OCI-LY7 (cell line): ENCODE results near the gene VWA8. TPM values are rescaled to one million over a fixed set of nuclear protein-coding genes. Genes with fewer than 3 reads are reported as not detected.

Experiments used
- BruUV-seq: library from RNA; stranded (reverse); fragments of 400-500 nt; replicated peaks from 2 replicates; lab custom pipeline; 2021; lab: Mats Ljungman, UMichigan
- CTCF ChIA-PET: fragments of 300-600 bp; sonication (Branson Sonifier 250); formaldehyde crosslinking; loops from one replicate; lab custom pipeline; 2022; ENCODE audit warnings: antibody characterized with exemption; ENCODE audit not compliant: unreplicated experiment; lab: Charles Lee
- POLR2A ChIA-PET: fragments of 300-600 bp; sonication (Branson Sonifier 250); formaldehyde crosslinking; loops from one replicate; lab custom pipeline; 2022; ENCODE audit warnings: antibody characterized with exemption; lab: Charles Lee
- DNase-seq: peaks from one replicate; pipeline ENCODE4 v3.0.0-alpha.2; 2015; ENCODE audit warnings: low spot score
- H2AFZ ChIP-seq: fragments of 200-600 bp; sonication (generic), shearing (Covaris generic); 2 replicates; pipeline ENCODE4 v1.6.1; 2014; ENCODE audit warnings: mild to moderate bottlenecking, antibody characterized with exemption, low read length, moderate library complexity
- H3K27ac ChIP-seq: fragments of 200-600 bp; sonication (generic); 2 replicates; pipeline ENCODE4 v1.5.1; 2014; ENCODE audit warnings: mixed run types, low read depth, mild to moderate bottlenecking, moderate library complexity, low read length, inconsistent platforms; ENCODE audit not compliant: poor library complexity, severe bottlenecking
- H3K36me3 ChIP-seq: fragments of 200-600 bp; sonication (generic); 2 replicates; pipeline ENCODE4 v1.6.1; 2014; ENCODE audit warnings: mild to moderate bottlenecking, antibody characterized with exemption, low read length, moderate library complexity, mixed read lengths; ENCODE audit not compliant: insufficient read depth
- H3K4me1 ChIP-seq: fragments of 200-600 bp; sonication (generic); 2 replicates; pipeline ENCODE4 v1.5.1; 2014; ENCODE audit warnings: mild to moderate bottlenecking, low read length; ENCODE audit not compliant: insufficient read depth, poor library complexity, severe bottlenecking
- H3K4me2 ChIP-seq: fragments of 200-600 bp; sonication (generic); 2 replicates; pipeline ENCODE4 v1.6.1; 2014; ENCODE audit warnings: mild to moderate bottlenecking, low read length
- H3K4me3 ChIP-seq: fragments of 200-600 bp; sonication (generic); 2 replicates; pipeline ENCODE4 v1.5.1; 2014; ENCODE audit warnings: mild to moderate bottlenecking, low read depth, low read length; ENCODE audit not compliant: poor library complexity, severe bottlenecking
- H3K79me2 ChIP-seq: fragments of 200-600 bp; sonication (generic); 2 replicates; pipeline ENCODE4 v1.6.1; 2016; ENCODE audit warnings: low read depth, mild to moderate bottlenecking, low read length, moderate library complexity, mixed read lengths; ENCODE audit not compliant: insufficient read depth
- H3K9me2 ChIP-seq: fragments of 200-600 bp; sonication (generic); 2 replicates; pipeline ENCODE4 v1.6.1; 2016; ENCODE audit warnings: mild to moderate bottlenecking, low read length, mixed read lengths; ENCODE audit not compliant: insufficient read depth
- H3K9me3 ChIP-seq: fragments of 200-600 bp; sonication (generic); 2 replicates; pipeline ENCODE4 v1.6.1; 2014; ENCODE audit warnings: mild to moderate bottlenecking, mixed run types, low read length, mixed read lengths
- H4K20me1 ChIP-seq: fragments of 200-600 bp; sonication (generic); 2 replicates; pipeline ENCODE4 v1.6.1; 2014; ENCODE audit warnings: mild to moderate bottlenecking, antibody characterized with exemption, low read length, moderate library complexity, mixed read lengths; ENCODE audit not compliant: insufficient read depth
- EZH2phosphoT487 ChIP-seq: fragments of 200-600 bp; sonication (generic); IDR thresholded peaks from 2 replicates; pipeline ENCODE4 v1.6.1; 2018; ENCODE audit warnings: low read depth, borderline replicate concordance, mild to moderate bottlenecking, mixed run types, antibody characterized with exemption, low read length, moderate library complexity, mixed read lengths
- intact Hi-C: fragments of 100-400 bp; cut with micrococcal nuclease; formaldehyde crosslinking; loops from one replicate; pipeline ENCODE4 v1.10.0; 2022; ENCODE audit not compliant: unreplicated experiment
- total RNA-seq, 2 experiments: library from RNA; depleted of rRNA in 1 of 2; stranded (reverse); fragments of >200 nt in 1 of 2; shearing (Covaris generic) in 1 of 2; gene quantifications; 2 replicates each; pipeline ENCODE4 v1.2.3, GENCODE V29; 2014 to 2022
- TF ChIP-seq, protein P1 (sequence below): fragments of 200-600 bp; sonication (generic); conservative IDR thresholded peaks from 2 replicates; pipeline ENCODE4 v1.5.1; 2014; ENCODE audit warnings: mild to moderate bottlenecking, antibody characterized with exemption, low read length, moderate library complexity, mixed read lengths

VWA8 gene
- total RNA-seq, 2 experiments from 2014 or later = 26.4 to 31.5 TPM

DNA sequence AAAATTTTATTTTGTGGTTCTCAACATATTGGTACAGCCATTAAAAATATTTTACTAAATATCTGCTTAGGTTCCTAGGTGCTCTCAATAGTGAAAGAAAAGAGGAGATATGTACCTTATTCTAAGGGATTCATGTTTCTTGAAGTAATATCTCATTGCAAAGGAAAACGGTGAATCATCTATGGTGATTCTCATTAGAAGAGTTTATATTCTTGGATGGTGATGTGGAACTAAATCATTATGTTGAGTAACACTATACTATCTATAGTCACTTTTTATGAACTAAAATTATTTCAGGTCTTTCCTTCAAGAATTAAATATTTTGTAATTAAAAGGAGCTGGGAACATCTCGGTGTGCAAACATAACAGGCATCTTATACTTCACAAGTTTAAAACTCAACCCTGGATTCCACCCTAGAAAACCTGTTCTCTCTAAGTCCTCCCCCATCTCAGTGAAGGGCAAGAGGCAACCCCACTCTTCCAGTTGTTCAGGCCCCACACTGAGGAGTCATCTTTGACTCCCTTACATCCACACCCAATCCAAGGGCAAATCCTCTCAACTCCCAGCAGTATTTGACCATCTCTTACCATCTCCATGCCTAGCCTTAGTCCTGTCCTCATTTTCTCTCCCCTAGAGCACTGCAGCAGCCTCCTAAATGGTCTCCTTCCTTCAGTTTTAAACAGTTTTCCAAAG lies 363.4 kb downstream of the VWA8 start:
- Histone ChIP-seq H3K9me3 (no peaks in the 10 kb centered on the region), H3K4me3 (no peak overlapping the region), H3K36me3 (peaks cover 25% of the 10 kb centered on the region), H2AFZ (no peak overlapping the region), H3K4me2 (no peak overlapping the region), H3K4me1 (peaks cover 13% of the 10 kb centered on the region), H4K20me1 (no peaks in the 10 kb centered on the region), H3K27ac (no peak overlapping the region), H3K79me2 (no peaks in the 10 kb centered on the region), H3K9me2 (no peaks in the 10 kb centered on the region)
- no peak for DNase-seq
- POLR2A ChIA-PET = interaction anchor here (0.7 kb wide), 1 partner anchor 23 kb away, joined by 3 read pairs; no protein-coding TSS in a partner anchor
- TF ChIP-seq, protein P1, sequence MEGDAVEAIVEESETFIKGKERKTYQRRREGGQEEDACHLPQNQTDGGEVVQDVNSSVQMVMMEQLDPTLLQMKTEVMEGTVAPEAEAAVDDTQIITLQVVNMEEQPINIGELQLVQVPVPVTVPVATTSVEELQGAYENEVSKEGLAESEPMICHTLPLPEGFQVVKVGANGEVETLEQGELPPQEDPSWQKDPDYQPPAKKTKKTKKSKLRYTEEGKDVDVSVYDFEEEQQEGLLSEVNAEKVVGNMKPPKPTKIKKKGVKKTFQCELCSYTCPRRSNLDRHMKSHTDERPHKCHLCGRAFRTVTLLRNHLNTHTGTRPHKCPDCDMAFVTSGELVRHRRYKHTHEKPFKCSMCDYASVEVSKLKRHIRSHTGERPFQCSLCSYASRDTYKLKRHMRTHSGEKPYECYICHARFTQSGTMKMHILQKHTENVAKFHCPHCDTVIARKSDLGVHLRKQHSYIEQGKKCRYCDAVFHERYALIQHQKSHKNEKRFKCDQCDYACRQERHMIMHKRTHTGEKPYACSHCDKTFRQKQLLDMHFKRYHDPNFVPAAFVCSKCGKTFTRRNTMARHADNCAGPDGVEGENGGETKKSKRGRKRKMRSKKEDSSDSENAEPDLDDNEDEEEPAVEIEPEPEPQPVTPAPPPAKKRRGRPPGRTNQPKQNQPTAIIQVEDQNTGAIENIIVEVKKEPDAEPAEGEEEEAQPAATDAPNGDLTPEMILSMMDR = no peak
- TF ChIP-seq EZH2phosphoT487 = no peak
- CTCF ChIA-PET = no interaction called here
- BruUV-seq = no TSS peak
- intact Hi-C loops = no loop called here

DNA sequence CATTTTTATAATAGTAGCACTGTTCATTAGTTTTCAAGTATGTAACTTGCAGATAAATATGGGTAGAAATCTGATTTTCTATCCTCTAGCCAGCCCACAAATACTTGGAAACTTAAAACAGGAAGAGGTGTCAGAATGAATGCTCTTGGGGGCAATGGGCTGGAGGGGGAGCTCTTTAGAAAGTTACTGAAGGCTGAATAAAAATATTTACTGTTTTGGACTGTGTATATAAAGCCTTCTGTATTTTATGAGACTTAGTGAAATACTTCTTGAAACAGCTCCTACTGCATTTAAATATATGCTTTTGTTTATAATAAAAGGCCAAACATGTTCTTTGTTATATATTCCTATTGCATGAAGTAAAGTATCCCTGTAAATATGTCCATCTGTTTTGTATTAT lies 364.7 kb downstream of the VWA8 start:
- H3K4me1 ChIP-seq = peaks cover 15% of the 10 kb centered on the region

More for the DNA sequence above, 364.7 kb downstream of the VWA8 start:
- no peaks in the 10 kb centered on the region for H3K9me2 ChIP-seq
- no peak overlapping the region for H3K27ac ChIP-seq
- POLR2A ChIA-PET = interaction anchor here (0.5 to 1.3 kb wide), 5 partner anchors 12 to 84 kb away, joined by 3 to 4 read pairs (median 3); no protein-coding TSS in a partner anchor
- no peak overlapping the region for H3K4me2 ChIP-seq
- peak; percentile 30 for DNase-seq
- H4K20me1 ChIP-seq = no peaks in the 10 kb centered on the region
- BruUV-seq = no TSS peak
- CTCF ChIA-PET = interaction anchor here (0.6 kb wide), 1 partner anchor 109 kb away, joined by 5 read pairs; no protein-coding TSS in a partner anchor
- no peaks in the 10 kb centered on the region for H3K79me2 ChIP-seq
- H3K9me3 ChIP-seq = no peaks in the 10 kb centered on the region
- TF ChIP-seq, protein P1 = peak; percentile 71
- no peak for TF ChIP-seq EZH2phosphoT487
- H3K4me3 ChIP-seq = no peak overlapping the region
- intact Hi-C loops = no loop called here
- no peak overlapping the region for H2AFZ ChIP-seq
- peaks cover 18% of the 10 kb centered on the region for H3K36me3 ChIP-seq
